Bone marrow (tissue), 2 donors: Measurements from ENCODE around the gene AGFG2.
"Not testable (repeated sequence)": the region's sequence is repeated elsewhere in the genome, so short reads cannot be mapped to it uniquely, and the experiment has no call there.

Source experiments
- DNase-seq, 2 donors: peaks; one replicate each; lab custom pipeline; 2025; lab: John Stamatoyannopoulos, UW

The AGFG2 gene

GRCh38 chr7:100548446-100548845, 9.4 kb downstream of the AGFG2 start:
- DNase-seq = not testable (repeated sequence)

GRCh38 chr7:100552532-100552931, 13.5 kb downstream of the AGFG2 start:
- no peak for DNase-seq

- no peak for DNase-seq
Measured at GRCh38 chr7:100553032-100553431, 14.0 kb downstream of the AGFG2 start.

- DNase-seq = no peak
Measured at GRCh38 chr7:100555701-100556100, 16.7 kb downstream of the AGFG2 start.

GRCh38 chr7:100556541-100556940, 17.5 kb downstream of the AGFG2 start:
- DNase-seq = peak in 1 of 2 donors; percentile 11

GRCh38 chr7:100559127-100559526, 20.1 kb downstream of the AGFG2 start:
- no peak for DNase-seq

GRCh38 chr7:100561491-100562194, 22.6 kb downstream of the AGFG2 start:
- DNase-seq = no peak

- DNase-seq = no peak
Measured at GRCh38 chr7:100562195-100563099, 23.4 kb downstream of the AGFG2 start.

- DNase-seq = no peak
Measured at GRCh38 chr7:100563100-100563564, 24.1 kb downstream of the AGFG2 start.

- peak; percentile 47 to 88 for DNase-seq
Measured at GRCh38 chr7:100563809-100564400, 24.9 kb downstream of the AGFG2 start.

- DNase-seq = not testable (repeated sequence)
Measured at GRCh38 chr7:100564405-100564804, 25.4 kb downstream of the AGFG2 start.

GRCh38 chr7:100565133-100565571, 26.1 kb downstream of the AGFG2 start:
- no peak for DNase-seq

GRCh38 chr7:100566018-100566531, 27.1 kb downstream of the AGFG2 start:
- DNase-seq = no peak

GRCh38 chr7:100567031-100567730, 28.2 kb downstream of the AGFG2 start:
- no peak for DNase-seq

- DNase-seq = no peak
Measured at GRCh38 chr7:100567751-100568175, 28.8 kb downstream of the AGFG2 start.

GRCh38 chr7:100568176-100568895, 29.3 kb downstream of the AGFG2 start:
- DNase-seq = no peak

- peak in 1 of 2 donors; percentile 23 for DNase-seq
Measured at GRCh38 chr7:100568896-100569844, 30.2 kb downstream of the AGFG2 start.

GRCh38 chr7:100570954-100571828, 32.2 kb downstream of the AGFG2 start:
- no peak for DNase-seq

GRCh38 chr7:100571829-100572116, 32.8 kb downstream of the AGFG2 start:
- DNase-seq = no peak
